D721Med (cell line): ENCODE results near the gene KIAA1549.

Experiments used
- DNase-seq: peaks from one replicate; pipeline ENCODE4 v3.0.0; 2011; ENCODE audit warnings: low spot score; ENCODE audit not compliant: insufficient read length
- FAIRE-seq: peaks from 2 replicates; lab custom pipeline; 2011; peaks lifted over from hg19 to GRCh38; lab: Jason Lieb, UNC
- TF ChIP-seq, protein P1 (sequence below): IDR thresholded peaks from 2 replicates; pipeline ENCODE4 v1.5.1; 2012; ENCODE audit warnings: mild to moderate bottlenecking, control low read depth; ENCODE audit not compliant: insufficient read depth; ENCODE audit errors: missing control alignments

Gene KIAA1549

DNA sequence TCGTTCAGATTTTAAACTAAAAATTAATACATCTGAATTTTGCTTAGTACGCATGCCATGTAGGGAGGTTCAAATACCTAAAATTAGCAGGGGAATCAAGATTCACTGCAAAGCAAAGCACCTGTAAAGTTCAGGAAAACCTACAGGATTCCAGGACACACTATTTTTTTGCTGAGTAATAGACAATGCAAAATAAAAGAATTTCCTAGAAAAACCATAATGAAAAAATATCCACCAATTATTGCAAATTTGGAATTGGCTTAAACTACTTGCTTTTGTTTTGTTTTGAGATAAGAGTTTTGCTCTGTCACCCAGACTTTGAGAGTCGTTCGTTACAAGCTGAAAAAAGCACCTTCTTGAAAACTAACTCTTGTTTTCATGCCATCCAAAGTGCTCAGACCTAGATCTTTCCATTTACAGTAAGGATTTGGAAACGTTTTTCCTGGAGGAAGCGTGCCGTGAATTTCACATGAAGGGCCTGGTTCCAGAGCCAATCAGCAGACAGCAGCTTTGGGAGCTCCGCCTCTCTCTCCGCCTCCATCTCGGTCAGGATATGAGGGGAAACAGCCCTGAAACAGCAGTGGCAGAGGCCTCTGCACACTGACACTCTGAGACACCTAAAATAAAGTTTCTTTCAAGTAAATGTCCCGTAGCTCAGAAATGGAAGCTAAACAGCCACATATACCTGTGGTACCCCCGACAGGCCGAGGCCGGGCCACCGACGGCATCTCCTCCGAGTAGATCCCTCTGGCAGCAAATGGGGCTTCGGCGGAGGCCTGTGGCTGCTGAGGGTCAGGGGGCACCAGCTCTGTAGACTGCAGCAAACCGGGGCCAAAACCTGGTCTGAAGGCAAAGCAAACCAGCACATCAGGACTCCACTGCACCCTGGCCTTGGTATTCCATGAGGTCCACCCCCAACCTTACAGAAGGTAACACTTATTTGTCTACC, 137.3 kb downstream of the KIAA1549 start:
- DNase-seq (no peak), FAIRE-seq (no peak)
- TF ChIP-seq, protein P1, sequence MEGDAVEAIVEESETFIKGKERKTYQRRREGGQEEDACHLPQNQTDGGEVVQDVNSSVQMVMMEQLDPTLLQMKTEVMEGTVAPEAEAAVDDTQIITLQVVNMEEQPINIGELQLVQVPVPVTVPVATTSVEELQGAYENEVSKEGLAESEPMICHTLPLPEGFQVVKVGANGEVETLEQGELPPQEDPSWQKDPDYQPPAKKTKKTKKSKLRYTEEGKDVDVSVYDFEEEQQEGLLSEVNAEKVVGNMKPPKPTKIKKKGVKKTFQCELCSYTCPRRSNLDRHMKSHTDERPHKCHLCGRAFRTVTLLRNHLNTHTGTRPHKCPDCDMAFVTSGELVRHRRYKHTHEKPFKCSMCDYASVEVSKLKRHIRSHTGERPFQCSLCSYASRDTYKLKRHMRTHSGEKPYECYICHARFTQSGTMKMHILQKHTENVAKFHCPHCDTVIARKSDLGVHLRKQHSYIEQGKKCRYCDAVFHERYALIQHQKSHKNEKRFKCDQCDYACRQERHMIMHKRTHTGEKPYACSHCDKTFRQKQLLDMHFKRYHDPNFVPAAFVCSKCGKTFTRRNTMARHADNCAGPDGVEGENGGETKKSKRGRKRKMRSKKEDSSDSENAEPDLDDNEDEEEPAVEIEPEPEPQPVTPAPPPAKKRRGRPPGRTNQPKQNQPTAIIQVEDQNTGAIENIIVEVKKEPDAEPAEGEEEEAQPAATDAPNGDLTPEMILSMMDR = no peak

DNA sequence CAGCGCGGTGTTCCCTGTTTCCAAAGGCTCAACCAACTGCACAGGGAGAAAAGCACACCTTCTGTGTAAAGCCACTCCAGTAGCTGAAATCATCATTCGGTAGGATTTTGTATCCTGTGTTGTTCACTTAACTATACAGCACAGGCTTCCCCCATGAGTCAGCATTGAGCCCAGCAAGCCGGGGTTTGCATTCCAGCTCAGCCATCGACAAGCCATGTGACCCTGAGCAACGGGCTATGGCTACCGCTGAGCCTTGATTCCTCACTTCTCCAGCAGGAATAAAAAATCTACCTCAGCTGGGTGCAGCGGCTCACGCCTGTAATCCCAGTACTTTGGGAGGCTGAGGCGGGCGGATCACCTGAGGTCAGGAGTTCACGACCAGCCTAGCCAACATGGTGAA, 139.1 kb downstream of the KIAA1549 start:
- FAIRE-seq = no peak
- no peak for DNase-seq
- TF ChIP-seq, protein P1 = no peak

DNA sequence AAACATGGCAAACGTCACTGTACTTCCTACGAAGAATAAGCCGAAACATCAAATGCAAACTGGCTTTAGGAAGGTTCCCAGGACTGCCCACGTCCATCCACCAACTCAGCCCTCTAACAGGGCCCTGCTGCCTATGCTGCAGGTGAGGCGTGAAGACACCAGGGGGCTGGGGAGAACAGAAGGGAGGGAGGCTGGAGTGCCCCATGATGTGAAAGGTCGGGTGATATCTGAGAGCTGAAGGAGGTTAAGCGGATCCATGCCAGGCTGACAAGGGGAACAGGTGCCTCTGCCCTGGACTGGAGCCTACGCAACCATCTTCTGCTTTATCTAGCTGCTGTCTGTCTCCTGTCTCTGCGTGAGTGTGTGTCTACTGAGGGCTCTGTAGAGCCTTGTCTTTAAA, 143.0 kb downstream of the KIAA1549 start:
- DNase-seq (no peak), FAIRE-seq (no peak)
- TF ChIP-seq, protein P1 = no peak

DNA sequence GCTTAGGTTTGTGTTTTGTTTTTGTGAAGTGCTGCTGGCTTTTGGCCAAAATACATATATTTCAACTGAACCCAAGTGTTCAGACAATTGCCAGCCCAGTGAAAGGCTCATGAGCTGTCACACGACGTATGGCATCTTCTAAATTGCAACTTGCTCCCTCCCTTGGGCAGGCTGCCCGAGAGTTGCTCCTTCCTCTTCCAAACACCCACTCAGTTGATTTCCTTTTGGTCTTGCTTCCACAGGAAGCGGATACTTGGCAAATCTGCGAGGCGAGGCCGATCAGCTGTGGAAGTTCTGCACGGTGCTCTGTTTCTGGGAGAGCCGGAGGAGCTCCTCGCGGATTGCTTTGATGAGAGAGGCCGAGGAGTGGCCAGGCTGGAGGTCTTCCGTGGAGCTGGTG, 143.6 kb downstream of the KIAA1549 start:
- FAIRE-seq (no peak), DNase-seq (no peak)
- TF ChIP-seq, protein P1 = no peak

DNA sequence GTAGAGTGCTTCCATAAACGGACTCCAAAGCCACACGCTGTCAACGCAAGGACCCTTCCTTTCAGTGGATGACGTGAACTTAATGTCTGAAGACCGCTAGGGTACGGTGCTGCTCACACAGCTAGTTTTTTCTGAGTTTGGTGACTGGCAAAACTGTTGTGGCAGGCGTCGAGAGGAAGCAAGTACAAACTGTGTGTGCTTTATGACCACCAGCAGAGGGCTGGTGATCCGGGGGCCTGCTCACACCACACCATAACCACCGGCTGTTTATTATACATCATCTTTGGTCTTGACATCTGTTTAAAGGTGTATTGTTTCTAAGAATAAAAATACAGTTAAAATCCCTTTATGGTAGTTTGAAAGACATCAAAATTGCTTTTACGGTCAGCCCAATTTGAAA, 146.1 kb downstream of the KIAA1549 start:
- TF ChIP-seq, protein P1 = no peak

DNA sequence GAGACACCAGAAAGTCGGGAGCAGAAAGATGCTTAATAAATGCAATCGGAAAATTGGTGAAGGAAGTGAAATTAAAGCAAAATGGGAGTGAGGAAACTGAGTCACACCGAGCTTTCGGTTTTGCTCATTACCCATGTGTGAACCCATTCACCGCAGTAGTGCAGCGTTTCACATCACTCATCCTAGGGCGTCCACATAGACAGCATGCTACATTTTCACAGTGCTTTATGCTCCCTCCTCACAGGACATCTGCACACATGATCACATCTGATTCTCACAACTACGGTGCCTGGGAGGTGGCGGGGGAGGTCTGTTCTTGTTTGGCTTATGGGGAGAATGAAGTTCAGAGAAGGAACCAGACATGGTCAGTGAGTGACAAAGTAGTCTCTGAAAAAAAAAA, 146.6 kb downstream of the KIAA1549 start:
- no peak for DNase-seq
- FAIRE-seq = no peak
- TF ChIP-seq, protein P1 = no peak

More for the DNA sequence above, 146.1 kb downstream of the KIAA1549 start:
- FAIRE-seq = no peak
- DNase-seq = no peak

DNA sequence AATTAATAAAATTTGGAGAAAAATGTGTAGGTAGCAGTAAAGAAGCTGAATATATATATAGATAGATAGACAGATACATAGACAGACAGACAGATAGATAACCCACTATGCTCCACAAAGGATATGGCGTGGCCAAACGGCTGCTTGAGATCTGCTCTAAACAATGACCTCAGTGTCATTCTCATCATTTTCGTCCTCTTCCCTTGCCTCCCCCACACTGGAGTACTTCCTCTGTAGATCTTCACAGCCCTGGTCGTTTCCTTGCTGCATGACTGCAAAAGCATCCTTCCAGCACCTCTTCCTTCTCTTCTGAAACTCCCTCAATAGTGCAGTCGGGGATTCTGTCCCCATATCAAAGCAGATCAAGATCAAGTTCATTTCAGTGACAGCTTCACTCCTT, 147.6 kb downstream of the KIAA1549 start:
- TF ChIP-seq, protein P1 = no peak
- FAIRE-seq (no peak), DNase-seq (no peak)
